Measurements from ENCODE around the gene CTNNB1. TPM values are rescaled to one million over a fixed set of nuclear protein-coding genes. Genes with fewer than 3 reads are reported as not detected.

Gene CTNNB1
- total and polyA plus RNA-seq, 2 of the 8 experiments (the other 6 are each of a cell fraction or from before 2014, with no cell fraction given), result 356 to 579 TPM

DNA sequence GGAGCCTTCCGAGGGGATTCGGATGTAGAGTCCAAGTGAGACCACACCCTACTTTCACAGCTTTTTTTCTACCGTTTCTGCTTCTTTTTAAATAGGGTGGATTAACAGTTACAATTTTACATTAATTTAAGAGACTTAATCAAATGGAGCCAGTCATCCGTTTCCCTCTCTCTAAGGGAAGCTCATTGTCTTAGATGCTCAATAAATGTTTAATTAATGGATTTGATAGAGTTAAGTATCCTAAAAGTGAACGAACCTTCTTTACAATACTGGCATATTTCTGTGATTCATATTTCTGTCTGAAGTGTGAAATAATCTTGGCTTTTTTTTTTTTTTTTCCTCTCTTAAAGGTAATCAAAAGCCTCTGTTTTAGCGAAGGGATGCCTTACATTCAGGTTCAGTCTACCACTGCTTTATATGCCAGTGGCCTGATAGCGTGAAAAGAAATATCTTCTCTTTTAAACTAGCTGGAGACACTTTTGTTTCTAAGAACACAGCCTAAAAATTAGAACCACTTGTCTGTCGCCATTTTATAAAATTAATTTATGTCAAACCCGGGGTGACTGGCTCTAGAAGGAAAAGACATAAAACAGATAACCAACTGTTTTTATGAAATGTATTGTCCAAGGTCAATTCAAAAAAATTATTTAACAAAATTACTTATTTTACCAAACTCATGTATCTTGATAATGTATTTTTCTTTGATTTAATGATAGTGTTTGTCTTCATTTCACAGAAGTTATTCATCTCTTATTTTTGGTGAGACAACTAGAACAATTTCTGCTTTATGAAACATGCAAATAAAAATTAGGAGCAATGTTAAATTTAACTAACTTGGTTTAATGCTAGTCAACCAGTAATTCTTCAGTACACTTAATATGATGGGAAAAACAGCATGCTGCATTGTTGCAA lies 2.5 kb upstream of the CTNNB1 start (continued):
- TF ChIP-seq SIRT6 (IDR thresholded peaks at IDR 0.05; ENCODE audit: low read length), result no peak
- TF ChIP-seq RBBP5 (IDR thresholded peaks at IDR 0.05; ENCODE audit: borderline replicate concordance, low read depth, low read length), result no peak
- no peak for TF ChIP-seq CBX8 (IDR thresholded peaks at IDR 0.05; ENCODE audit: borderline replicate concordance, low read depth, low read length)
- no peak for TF ChIP-seq ZNF274 (IDR thresholded peaks at IDR 0.05; ENCODE audit: borderline replicate concordance, extremely low read depth, low read length)
- TF ChIP-seq SIX5 (IDR thresholded peaks at IDR 0.05; ENCODE audit: low read depth, low read length), result no peak
- TF ChIP-seq POLR2AphosphoS5 (IDR thresholded peaks at IDR 0.05; ENCODE audit: low read depth, low read length), result no peak
- TF ChIP-seq HDAC6 (IDR thresholded peaks at IDR 0.05; ENCODE audit: low read depth, low read length), result no peak
- no peak for TF ChIP-seq JUND (IDR thresholded peaks at IDR 0.05; ENCODE audit: low read length)

Data from H1 (cell line).